GM10847 (cell line): Measurements from ENCODE around the gene MPL.

Experiments
- POLR2A ChIP-seq: IDR thresholded peaks from 2 replicates; pipeline ENCODE4 v1.6.1; 2011; ENCODE audit not compliant: insufficient read length; ENCODE audit errors: extremely low read depth

The MPL gene

GRCh38 chr1:43352881-43353280 is 15.3 kb downstream of the MPL start:
- TF ChIP-seq POLR2A, result no peak

DNA sequence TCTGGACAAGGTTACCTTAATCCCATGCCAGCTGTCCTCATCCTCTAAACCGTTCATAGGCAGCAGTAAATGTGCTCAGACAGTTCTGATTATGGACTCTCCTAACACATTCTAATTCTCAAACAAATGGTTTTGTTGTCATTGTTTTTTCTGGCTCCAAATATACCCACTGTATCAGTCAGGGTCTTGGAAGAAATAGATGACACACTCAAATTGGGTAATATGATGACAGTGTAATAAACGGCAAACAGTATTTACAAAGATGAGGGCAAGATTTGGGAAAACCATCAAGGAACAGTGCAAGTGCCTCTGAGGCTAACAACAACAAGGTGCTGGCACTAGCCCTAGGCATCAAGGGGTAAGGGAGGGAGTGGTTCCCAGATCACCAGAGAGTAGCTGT is 16.9 kb downstream of the MPL start:
- no peak for TF ChIP-seq POLR2A

GRCh38 chr1:43354936-43355335 is 17.3 kb downstream of the MPL start:
- no peak for TF ChIP-seq POLR2A

DNA sequence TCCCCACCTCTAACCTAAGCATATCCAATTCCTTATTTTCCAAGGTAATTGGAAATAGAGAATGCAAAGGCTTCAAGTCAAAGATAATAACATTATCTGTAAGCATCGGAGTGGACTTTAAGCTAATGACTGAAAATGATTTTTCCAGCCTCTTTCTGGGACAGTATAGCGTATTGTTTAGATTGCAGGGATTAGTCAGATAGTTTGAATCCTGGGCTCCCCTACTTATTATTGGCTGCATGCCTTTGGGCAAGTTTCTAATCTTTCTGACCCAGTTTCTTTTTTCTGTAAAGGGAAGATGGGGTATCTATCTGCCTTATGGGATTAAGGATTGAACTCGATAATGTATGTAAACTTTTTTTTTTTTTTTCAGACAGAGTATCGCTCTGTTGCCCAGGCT is 19.6 kb downstream of the MPL start:
- TF ChIP-seq POLR2A, result no peak

DNA sequence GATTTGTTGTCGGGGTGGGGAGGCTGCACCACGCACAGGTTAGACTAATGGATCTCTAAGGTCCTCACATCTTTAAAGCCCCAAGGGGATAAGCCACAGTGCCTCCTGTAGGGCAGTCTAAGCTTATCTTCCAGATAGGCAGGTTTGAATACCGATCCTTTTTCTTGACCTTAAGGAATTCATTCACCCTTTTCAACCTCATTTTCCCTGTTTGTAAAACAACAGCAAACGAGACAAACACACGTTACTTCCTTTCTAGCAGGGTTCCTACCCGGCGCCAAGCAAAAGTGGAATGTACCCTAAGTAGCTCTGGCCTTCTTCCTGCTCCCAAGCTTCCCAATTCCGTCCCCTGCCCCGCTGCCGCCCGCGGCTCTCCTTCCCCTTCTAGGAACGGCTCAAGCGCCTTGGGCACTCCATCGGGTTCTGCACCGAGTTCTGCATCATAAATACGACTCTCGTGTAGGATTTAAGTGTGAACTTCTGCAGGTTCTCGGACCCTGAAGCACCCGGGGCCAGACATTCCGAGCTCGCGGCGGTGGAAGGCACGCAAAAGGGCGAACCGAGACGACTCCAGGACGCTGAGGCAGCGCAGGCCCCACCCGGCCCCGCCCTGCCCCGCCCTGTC is 20.6 kb downstream of the MPL start:
- TF ChIP-seq POLR2A, result peak; percentile 62

DNA sequence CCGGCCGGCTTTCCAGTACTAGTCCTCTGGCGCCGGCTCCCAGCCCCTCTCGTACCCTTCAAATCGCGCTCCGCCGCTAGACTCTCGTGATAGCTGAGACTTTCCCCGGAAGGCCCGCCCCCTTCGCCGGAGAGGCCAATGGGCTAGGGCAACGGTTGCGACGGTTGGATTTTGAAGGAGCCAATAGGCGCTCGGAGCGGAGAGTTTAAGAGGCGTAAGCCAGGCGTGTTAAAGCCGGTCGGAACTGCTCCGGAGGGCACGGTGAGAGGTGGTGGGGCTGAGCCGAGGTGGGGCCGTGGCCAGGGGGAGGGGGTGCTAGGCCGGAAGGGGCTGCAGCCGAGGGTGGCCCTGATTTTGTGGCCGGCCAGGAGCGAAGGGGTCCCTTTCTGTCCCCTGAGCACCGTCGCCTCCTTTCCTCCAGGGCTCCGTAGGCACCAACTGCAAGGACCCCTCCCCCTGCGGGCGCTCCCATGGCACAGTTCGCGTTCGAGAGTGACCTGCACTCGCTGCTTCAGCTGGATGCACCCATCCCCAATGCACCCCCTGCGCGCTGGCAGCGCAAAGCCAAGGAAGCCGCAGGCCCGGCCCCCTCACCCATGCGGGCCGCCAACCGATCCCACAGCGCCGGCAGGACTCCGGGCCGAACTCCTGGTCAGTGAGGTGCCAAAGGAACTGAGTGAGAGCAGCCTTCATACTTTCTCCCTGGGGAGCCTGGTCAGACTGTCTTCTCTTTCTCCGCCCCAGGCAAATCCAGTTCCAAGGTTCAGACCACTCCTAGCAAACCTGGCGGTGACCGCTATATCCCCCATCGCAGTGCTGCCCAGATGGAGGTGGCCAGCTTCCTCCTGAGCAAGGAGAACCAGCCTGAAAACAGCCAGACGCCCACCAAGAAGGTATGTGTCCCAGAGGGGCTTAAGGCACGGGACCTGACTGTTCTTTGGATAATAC is 21.4 kb downstream of the MPL start, which contains the start of gene CDC20:
TSS of gene CDC20 (plus strand) at position 236 of the 948 bp plus-strand sequence. CDS start at position 471, 235 bp downstream.
- peak; percentile 51 for TF ChIP-seq POLR2A

- TF ChIP-seq POLR2A, result no peak
Observed at GRCh38 chr1:43359696-43360095, 22.1 kb downstream of the MPL start.

- no peak for TF ChIP-seq POLR2A
Observed at GRCh38 chr1:43360616-43361015, 23.0 kb downstream of the MPL start.

DNA sequence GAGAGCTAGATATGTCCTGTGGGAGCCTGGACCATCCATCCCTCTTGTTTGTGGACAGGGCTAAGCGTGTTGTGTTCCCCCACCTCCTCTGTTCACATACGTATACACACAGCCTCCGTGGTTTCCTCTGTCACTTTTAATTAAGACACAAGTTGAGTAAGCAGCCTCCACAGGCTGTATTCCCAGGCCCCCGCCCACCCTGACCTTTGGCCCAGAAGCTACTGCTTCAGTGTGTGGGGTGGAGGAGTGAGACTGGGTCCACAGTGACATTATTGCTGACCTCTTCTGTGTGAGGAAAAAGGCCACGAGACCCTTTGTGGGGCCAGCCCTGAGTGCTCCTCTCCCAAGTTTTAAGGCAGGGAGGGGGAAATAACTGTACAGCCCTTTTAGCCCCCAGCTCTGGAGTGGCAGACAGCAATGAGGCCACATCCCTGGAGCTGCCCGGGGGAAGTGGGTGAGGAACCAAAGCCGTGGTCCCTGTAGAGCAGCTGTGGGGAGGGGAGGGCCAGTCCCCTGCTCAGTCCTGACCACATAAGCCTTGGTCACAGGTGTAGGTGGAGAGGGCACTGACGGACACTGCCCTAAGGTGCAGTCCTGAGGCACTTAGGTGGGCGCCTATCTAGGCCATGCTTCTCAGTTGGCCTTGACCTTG is 25.8 kb downstream of the MPL start:
- no peak for TF ChIP-seq POLR2A

DNA sequence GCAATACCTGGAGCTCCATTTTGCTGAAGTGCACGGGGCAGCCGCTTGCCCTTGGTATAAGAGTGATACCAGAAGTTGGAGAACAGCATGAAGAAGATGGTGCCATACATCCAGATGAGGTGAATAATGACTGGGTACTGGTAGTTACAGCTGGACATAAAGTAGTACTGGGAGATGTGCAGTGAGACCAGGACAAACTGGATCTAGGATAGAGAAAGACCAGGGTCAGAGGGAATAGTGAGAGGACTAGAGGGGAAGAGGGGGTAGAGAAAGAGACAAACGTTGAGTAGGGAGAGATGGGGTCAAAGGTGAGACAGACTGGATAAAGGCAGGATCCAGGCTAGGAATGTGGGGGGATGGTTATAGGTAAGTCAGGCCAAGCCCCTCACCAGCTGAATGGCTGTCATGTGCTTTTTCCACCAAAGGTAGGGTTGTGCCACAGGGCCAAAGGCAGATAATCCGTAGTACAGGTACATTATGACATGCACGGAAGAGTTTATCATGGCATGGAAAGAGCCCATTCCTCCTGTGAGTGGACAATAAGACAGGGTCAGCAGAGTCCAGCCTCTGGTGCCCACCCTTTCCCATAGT is 26.4 kb downstream of the MPL start:
- no peak for TF ChIP-seq POLR2A

DNA sequence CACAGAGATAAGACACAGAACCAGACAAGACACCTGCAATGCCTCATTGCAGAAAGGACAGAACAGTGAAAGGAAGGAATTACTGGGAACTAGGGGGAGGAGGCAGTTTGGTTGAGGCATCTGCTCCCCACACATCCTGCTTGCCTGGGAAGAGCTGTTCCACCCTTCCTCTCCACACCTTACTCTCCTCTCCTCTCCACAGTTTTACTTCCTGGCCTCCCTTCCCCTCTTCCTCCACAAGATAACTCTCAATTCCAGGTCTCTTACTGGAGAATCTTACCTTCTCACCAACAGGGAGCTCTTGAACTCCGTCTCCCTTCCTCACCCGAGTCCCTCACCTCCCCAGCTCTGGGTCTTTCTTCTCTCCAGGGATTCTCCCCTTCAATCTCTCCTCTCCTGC is 28.1 kb downstream of the MPL start:
- TF ChIP-seq POLR2A, result no peak

GRCh38 chr1:43366179-43366578 is 28.6 kb downstream of the MPL start:
- no peak for TF ChIP-seq POLR2A

DNA sequence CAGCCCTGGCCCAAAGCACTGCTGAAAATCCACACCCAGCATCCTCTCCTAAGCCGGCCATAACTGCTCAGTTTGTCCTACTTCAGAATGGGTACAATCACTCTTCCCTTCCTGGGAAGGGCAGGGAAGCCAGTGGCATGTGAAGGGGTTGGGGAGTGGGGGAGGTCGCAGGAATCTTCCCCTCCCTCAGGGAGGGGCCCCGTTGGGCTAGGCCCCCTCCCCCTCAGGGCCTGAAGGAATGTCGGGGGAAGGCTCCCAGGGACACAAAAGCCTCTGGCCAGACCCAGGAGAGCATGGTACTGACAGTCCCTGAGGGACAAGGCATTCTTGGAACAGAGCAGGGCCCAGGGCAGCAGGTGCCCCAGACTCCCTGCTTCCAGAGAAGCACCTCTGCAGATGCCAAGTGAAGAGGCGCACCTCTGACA is 29.0 kb downstream of the MPL start:
- TF ChIP-seq POLR2A, result no peak

DNA sequence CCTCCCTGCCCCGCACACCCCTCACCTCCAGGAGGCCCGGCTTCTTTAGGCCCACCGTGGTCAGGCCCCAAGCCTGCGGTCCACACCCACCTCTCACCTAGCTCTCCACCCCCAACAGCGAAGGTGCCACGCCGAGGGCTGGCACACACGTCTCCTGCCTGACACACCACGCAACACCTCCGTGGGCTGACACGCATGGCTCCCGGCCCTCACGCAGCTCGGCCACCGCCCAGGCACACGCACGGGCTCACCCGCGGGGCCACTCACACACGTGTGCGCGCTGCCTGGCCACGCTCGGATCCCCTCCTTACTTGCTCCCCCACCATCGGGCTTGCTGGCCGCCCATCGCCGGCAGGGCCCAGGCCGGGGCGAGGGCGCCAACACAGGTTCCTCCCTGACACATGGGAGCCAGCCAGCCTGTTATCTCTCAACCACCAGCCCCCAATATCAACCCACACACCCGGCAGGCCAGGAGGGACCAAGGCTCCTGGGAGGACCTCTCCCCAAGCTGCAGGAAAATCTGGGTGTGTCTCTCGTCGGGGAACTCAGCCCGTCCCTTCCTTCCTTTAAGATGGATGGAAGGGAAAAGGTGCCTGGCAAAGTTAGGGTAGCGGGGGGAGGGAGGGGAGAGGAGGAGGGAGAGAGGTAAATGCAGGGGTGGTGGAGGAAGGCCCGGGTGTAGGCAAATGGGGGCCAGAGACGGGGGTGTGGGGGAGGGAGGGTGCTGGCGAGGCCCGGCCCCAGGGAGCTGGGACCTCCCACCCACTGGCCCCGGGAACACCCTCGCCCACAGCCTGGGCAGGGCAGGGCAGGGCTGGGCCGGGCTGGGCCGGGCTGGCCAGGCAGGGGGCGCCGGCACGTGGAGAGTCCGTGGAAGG is 29.6 kb downstream of the MPL start:
- no peak for TF ChIP-seq POLR2A
